Measurements from ENCODE around the gene CLNS1A.

DNA sequence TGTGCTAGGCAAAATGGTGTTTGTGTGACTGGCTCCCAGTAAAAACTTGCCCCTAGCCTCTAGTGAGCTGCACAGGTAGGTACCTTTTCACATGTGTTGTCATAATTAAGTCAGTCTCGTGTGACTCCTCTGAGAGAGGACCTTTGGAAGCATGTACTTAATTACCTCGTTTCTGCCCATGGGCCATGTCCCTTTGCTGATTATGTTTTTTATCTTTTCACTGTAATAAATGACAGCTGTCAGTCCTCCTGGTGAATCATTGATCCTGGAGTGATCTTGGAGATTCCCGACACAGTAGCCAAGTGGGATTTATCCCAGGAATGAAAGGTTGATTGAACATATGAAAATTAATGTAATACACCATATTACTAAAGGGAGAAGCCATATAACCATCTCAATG is 12.5 kb upstream of the CLNS1A start:
- TF ChIP-seq, protein P1, sequence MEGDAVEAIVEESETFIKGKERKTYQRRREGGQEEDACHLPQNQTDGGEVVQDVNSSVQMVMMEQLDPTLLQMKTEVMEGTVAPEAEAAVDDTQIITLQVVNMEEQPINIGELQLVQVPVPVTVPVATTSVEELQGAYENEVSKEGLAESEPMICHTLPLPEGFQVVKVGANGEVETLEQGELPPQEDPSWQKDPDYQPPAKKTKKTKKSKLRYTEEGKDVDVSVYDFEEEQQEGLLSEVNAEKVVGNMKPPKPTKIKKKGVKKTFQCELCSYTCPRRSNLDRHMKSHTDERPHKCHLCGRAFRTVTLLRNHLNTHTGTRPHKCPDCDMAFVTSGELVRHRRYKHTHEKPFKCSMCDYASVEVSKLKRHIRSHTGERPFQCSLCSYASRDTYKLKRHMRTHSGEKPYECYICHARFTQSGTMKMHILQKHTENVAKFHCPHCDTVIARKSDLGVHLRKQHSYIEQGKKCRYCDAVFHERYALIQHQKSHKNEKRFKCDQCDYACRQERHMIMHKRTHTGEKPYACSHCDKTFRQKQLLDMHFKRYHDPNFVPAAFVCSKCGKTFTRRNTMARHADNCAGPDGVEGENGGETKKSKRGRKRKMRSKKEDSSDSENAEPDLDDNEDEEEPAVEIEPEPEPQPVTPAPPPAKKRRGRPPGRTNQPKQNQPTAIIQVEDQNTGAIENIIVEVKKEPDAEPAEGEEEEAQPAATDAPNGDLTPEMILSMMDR (IDR thresholded peaks at IDR 0.05 in 2 of 3, conservative IDR thresholded peaks at IDR 0.05 in 1 of 3; ENCODE audit: borderline replicate concordance in 1 of 3, insufficient read depth in 1 of 3, low read depth in 2 of 3, low read length in 2 of 3): no peak
- no peak for TF ChIP-seq POLR2A (IDR thresholded peaks at IDR 0.05; ENCODE audit: borderline replicate concordance, extremely low read depth, insufficient read depth, insufficient read length)
- no peak for TF ChIP-seq SP1 (IDR thresholded peaks at IDR 0.05; ENCODE audit: low read depth)
- TF ChIP-seq POLR2AphosphoS5 (IDR thresholded peaks at IDR 0.05; ENCODE audit: low read depth, low read length): no peak
- TF ChIP-seq EZH2 (IDR thresholded peaks at IDR 0.05): no peak
- no peak for TF ChIP-seq YY1 (IDR thresholded peaks at IDR 0.05; ENCODE audit: extremely low read depth, insufficient replicate concordance, low read depth, low read length)
- TF ChIP-seq, protein P2, sequence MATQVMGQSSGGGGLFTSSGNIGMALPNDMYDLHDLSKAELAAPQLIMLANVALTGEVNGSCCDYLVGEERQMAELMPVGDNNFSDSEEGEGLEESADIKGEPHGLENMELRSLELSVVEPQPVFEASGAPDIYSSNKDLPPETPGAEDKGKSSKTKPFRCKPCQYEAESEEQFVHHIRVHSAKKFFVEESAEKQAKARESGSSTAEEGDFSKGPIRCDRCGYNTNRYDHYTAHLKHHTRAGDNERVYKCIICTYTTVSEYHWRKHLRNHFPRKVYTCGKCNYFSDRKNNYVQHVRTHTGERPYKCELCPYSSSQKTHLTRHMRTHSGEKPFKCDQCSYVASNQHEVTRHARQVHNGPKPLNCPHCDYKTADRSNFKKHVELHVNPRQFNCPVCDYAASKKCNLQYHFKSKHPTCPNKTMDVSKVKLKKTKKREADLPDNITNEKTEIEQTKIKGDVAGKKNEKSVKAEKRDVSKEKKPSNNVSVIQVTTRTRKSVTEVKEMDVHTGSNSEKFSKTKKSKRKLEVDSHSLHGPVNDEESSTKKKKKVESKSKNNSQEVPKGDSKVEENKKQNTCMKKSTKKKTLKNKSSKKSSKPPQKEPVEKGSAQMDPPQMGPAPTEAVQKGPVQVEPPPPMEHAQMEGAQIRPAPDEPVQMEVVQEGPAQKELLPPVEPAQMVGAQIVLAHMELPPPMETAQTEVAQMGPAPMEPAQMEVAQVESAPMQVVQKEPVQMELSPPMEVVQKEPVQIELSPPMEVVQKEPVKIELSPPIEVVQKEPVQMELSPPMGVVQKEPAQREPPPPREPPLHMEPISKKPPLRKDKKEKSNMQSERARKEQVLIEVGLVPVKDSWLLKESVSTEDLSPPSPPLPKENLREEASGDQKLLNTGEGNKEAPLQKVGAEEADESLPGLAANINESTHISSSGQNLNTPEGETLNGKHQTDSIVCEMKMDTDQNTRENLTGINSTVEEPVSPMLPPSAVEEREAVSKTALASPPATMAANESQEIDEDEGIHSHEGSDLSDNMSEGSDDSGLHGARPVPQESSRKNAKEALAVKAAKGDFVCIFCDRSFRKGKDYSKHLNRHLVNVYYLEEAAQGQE (IDR thresholded peaks at IDR 0.05; ENCODE audit: low read depth): no peak
- no peak for TF ChIP-seq RAD21 (IDR thresholded peaks at IDR 0.05; ENCODE audit: low read depth)

All from HCT116 (cell line).